GM12892 (cell line): ENCODE measurements around the gene PHYHIPL.

Experiments used
- DNase-seq: peaks from one replicate; pipeline ENCODE4 v3.0.0; 2011; ENCODE audit not compliant: insufficient read length
- FAIRE-seq: peaks from 2 replicates; lab custom pipeline; 2011; peaks lifted over from hg19 to GRCh38; lab: Jason Lieb, UNC
- POLR2A ChIP-seq: IDR thresholded peaks from 2 replicates; pipeline ENCODE4 v1.6.1; 2011; ENCODE audit warnings: low read depth, low read length, control low read depth
- POLR2AphosphoS5 ChIP-seq: IDR thresholded peaks from 2 replicates; pipeline ENCODE4 v1.6.1; 2011; ENCODE audit warnings: low read depth, low read length, control low read depth
- TAF1 ChIP-seq: IDR thresholded peaks from 2 replicates; pipeline ENCODE4 v1.6.1; 2011; ENCODE audit warnings: low read depth, mild to moderate bottlenecking, control low read depth, low read length, borderline replicate concordance

Gene PHYHIPL

DNA sequence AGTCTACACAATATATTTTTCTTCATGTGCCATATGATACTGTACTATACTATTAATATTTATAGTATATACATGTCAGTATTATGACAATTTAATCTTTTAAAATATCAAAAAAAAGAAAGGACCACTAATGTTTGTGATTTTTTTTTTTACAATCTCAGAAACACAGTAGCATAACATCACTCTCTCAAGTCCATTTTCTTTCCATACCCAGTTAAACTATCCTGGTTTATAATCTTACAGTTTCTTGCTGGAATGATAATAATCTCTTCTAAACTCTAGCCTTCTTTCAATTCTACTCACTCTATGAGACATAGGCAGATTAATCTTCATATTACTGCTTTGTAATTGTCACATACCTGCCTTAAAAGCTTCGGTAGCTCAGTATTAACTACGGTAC, 8.9 kb upstream of the PHYHIPL start:
- TF ChIP-seq TAF1, result no peak
- TF ChIP-seq POLR2AphosphoS5, result no peak
- TF ChIP-seq POLR2A, result no peak
- FAIRE-seq (no peak), DNase-seq (no peak)

DNA sequence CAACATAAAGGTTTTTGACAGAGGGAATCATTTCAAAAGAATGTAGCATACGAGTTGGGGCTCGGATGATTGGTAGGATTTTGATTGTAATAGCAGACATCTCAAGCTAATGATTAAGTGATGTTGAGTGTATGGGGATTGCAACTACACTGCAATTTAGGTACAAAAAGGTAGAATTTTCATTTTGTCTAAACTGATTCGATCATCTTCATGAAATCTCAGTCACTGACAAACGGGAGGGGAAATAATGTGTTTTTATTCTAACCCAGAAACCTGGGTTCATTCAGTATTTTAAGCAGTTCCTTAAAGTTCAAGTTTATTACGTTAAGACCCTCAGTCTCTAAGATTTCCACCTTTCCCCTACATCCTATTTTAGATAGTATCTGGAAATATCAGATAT, 3.9 kb upstream of the PHYHIPL start:
- no peak for FAIRE-seq
- no peak for TF ChIP-seq TAF1
- no peak for TF ChIP-seq POLR2A
- no peak for TF ChIP-seq POLR2AphosphoS5

DNA sequence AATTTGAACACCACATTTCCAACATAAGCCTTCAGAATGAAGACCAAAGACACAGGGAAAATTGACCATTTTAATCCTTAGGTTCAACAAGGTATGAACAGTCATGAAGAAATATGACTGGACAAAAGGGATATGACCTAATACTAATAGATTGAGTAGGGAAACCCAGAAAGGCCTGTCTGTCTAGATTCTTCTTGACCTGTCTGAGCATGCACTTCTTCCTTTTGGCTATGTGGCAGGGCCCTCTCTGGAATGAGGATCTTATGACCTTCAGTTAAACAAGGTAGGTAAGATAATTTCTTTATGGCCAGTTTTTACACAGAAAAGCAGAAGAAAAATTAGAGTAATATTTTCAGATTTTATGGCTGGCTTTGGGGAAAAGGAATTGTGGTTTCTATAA, 3.0 kb upstream of the PHYHIPL start:
- TF ChIP-seq POLR2A (no peak), TAF1 (no peak), POLR2AphosphoS5 (no peak)
- DNase-seq, result no peak
- FAIRE-seq, result no peak

More for the DNA sequence above, 3.9 kb upstream of the PHYHIPL start:
- DNase-seq, result no peak

DNA sequence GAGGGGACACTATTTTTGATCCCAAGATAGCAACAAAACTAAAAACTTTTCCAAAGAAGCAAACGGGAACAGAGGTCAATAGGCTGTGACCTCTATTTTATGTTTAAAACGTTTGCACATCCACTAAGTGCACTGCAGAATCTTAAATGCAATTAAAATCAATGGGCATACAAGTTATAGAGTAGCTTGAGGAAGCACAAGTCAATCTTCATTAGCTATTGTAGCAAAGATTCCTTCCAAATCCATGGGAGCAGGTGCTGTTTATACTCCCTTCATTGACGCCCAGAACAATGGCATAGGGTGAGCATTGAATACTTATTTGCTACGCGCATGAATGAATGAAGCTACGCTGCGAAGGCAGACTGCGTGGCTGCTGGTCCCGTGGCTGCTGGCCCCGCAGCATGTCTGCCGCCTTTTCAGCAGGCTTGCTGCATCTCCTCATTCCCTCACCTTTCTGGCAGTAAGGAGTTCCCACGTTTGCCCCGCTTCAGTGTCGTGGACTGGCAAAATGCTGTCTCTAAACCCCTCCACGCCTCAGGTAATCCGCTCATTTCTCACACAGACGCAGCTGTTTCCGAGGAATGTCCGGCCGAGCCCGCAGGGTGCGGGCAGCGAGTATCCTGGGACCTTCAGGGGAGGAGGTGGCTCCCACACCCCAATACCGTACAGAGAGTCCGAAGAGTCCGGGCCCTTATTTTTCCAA, 754 bp upstream of the PHYHIPL start:
- TF ChIP-seq TAF1 (no peak), POLR2A (no peak), POLR2AphosphoS5 (no peak)
- no peak for FAIRE-seq
- no peak for DNase-seq

DNA sequence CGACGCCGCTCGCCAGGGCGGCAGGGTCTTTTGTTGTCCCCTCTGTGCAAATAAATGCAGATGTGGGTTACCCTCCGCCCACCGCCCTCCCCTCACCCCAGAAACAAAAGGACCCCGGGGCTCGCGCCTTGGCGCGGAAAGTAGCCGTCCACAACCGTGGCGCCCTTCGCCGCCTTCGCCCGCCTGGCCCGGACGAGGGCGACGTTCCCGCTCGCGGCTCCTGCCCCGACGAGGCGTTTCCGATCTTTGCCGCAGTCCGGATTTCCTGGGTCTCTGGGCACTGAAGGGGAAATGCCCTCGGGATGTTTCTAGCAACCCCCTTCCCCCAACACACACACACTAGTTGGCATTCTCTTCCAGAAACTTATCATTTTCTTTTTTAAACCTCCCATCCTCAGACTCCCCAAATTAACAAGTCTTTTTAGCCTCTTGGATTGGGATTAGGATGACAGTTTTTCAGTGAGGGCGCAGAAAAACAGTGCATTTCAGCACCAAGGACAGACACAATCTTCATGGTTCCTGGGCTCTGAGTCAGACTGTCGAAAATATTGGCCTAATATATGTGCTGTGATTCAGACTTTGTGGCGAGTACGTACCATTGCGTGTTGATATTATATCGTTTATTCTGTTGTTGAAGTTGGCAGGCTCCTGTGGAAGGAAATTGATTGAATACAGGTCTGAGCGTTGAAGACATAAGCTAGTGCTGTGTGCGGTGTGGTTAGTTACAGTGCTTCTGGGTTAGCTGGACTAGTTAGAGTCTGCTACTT, 771 bp downstream of the PHYHIPL start:
- FAIRE-seq (no peak), DNase-seq (no peak)
- TF ChIP-seq POLR2AphosphoS5 (no peak), POLR2A (no peak), TAF1 (no peak)

DNA sequence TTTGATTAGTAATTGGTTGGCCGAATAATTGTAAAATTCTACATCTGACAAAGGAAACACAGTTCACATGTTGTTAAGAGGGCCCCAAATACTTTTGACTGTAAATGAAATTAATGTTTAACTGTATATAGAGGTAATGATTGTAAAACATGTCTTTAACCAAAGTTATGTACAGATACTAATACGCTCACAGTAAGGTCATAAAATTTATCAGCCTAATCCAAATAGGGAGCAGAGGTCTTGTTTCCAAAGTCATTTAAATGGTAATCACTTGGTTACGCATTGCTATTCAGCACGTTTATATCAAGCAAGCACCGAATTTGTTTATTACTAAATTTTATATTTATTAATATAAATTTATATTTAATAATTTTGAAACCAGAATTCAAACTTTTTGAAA, 1.4 kb downstream of the PHYHIPL start:
- DNase-seq, result no peak
- FAIRE-seq, result no peak
- TF ChIP-seq POLR2A (no peak), TAF1 (no peak), POLR2AphosphoS5 (no peak)

DNA sequence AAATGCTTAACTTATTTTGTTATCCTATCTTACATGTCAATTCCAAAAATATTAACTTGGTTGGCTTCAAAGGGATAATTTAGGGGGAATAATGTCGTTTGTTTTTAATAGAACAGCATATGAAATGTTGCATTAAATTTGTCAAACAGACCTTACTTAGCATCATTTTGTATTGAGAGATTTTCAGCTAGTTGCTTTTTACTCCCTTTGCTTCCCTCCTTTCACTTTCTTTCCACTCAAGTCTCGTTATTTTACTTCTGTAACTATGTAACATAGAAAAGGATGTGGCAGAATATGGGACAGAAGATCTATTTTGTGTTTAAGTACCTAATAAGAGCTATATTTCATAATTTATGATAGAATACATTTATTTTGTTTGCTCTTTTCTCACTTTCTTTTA, 2.6 kb downstream of the PHYHIPL start:
- no peak for DNase-seq
- no peak for TF ChIP-seq POLR2AphosphoS5
- no peak for FAIRE-seq

DNA sequence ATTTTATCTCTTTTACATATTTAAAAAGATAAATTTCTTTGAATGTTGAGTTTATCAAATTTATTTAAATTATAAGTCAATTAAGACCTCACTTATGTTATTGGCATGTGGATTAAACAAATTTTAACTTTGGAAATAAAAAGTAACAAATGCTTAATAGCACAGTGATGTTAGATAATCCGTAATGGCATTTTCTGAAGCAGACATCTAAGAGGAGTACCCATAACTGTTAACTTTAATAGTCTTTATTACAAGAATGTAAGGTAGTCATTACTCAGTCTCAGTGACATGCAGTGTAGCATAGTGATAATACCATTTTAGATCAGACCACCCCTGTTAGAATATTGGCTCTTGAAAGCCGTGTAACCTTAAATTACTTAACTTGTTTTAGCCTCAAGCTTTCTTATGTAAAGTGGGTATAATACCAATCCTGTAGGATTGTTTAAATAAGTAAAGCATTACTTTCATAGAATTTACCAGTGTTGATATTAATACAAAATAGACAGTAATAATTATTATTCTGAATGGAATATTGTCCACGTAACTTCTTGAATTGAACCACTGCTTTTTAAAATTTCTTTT, 4.3 kb downstream of the PHYHIPL start:
- FAIRE-seq (no peak), DNase-seq (no peak)

DNA sequence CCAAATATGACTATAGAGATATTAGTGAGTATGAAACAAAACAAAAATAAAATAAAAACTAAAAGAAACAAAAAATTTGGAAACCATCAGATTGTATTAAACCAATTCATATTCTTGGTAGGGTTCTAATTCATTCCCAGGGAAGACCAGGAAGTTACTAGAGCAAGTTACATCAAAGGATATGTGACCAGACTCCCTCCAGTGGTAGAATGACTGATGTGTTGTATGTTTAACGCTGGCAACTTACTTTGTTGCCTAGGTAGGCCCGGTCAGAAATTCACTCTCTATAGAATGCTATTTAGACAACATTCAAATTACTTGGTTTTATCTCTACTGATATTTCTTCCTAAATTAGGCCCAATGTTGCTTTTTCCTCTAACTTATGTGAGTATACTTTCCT, 5.2 kb downstream of the PHYHIPL start:
- FAIRE-seq (peak; percentile 24), DNase-seq (no peak)
- TF ChIP-seq POLR2AphosphoS5, result no peak
- no peak for TF ChIP-seq TAF1
- no peak for TF ChIP-seq POLR2A

More for the DNA sequence above, 4.3 kb downstream of the PHYHIPL start:
- TF ChIP-seq POLR2A (no peak), POLR2AphosphoS5 (no peak), TAF1 (no peak)

DNA sequence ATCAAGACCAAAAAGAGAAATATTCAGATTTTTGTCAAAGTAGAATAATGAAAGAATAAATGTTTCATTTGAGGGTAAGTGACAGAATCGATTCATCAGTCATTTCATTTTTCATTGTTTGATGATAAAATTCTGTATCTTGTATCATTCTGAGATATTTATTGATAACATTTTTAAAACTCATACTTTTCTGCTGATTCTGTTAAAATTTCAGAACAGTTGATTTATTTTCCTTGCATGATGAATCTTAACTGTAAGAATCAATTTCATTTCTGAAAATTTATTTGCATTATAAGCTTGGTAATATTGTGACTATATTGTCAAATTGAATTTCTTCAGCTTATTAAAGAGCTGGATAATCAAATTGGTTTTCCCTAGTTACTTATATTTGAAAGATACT, 13.9 kb downstream of the PHYHIPL start:
- no peak for TF ChIP-seq TAF1
- TF ChIP-seq POLR2A, result no peak
- no peak for TF ChIP-seq POLR2AphosphoS5
- DNase-seq (no peak), FAIRE-seq (no peak)

DNA sequence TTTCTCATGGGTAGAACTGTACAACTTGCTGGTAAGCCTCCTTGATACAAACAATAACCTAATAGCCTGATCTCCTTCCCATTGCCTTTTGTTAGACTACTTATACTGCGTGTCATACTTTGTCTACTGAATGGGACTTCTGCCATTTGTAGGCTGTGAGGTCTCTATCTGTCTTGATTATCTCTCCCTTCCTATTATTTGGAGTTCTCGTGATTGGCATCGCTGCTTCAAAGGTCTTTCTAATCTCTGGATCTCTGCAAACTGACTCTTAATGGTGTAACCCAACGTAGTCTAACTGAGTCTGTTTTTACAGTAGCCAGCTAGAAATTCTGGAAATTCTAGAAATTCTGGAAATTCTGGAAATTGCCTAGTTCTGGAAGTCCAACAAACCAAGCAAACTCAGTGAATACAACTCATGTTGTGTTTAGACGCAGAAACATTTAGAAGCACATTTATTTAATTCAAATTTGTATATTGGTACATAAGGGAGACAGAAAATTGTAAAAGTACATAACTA, 29.8 kb downstream of the PHYHIPL start:
- no peak for DNase-seq
- no peak for FAIRE-seq
- TF ChIP-seq TAF1 (no peak), POLR2A (no peak), POLR2AphosphoS5 (no peak)

DNA sequence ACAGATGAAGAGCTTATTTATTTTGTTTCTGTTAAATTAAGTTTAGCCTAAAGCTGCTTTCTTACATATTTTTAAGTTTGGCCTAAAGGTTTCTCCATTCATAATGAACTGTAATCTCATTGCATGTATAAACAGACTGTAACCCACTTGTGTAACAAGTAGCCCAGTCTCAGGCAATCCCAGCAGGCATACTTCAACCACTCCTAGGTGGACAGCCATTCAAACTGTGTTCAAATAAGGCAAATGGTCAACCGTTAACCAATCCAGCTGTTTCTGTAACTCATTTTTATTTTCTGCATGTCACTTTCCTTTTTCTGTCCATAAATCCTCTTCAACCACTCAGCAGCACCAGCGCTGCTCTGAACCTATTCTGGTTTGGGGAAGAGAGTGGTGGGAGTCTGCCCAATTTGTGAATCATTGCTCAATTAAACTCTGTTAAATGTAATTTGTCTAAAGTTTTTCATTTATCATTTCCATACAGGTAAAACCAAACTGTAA, 35.9 kb downstream of the PHYHIPL start:
- TF ChIP-seq TAF1, result no peak
- TF ChIP-seq POLR2A, result no peak
- DNase-seq (no peak), FAIRE-seq (no peak)

DNA sequence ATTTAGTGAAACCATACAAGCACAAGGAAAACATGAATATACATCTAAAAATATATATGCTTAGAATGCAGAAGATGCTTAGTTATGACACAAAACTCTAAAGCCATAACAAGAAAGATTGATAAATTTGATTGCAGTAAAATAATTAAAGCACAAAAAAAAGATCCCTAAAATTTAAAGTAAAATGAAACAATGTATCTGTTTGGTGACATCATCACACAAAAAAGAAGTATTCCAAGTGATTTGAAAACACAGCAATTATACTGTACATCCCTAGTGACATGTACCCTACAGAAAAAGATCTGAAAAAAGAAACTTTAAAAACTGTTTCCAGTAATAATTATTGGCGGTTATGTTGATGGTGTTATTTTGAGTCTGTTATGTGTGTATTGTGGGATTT, 37.7 kb downstream of the PHYHIPL start:
- FAIRE-seq (no peak), DNase-seq (no peak)
- TF ChIP-seq POLR2AphosphoS5, result no peak
- TF ChIP-seq TAF1, result no peak
- TF ChIP-seq POLR2A, result no peak
